CD4-positive, alpha-beta T cell treated with Interleukin-15 for 1 hour (primary cell): ENCODE results near the gene RRP36.
A peak's percentile ranks its signal among the peaks of the same experiment; 100 is the strongest.

ENCODE experiments used
- DNase-seq: peaks from one replicate; pipeline ENCODE4 v3.0.0-alpha.2; 2020

The RRP36 gene

DNA sequence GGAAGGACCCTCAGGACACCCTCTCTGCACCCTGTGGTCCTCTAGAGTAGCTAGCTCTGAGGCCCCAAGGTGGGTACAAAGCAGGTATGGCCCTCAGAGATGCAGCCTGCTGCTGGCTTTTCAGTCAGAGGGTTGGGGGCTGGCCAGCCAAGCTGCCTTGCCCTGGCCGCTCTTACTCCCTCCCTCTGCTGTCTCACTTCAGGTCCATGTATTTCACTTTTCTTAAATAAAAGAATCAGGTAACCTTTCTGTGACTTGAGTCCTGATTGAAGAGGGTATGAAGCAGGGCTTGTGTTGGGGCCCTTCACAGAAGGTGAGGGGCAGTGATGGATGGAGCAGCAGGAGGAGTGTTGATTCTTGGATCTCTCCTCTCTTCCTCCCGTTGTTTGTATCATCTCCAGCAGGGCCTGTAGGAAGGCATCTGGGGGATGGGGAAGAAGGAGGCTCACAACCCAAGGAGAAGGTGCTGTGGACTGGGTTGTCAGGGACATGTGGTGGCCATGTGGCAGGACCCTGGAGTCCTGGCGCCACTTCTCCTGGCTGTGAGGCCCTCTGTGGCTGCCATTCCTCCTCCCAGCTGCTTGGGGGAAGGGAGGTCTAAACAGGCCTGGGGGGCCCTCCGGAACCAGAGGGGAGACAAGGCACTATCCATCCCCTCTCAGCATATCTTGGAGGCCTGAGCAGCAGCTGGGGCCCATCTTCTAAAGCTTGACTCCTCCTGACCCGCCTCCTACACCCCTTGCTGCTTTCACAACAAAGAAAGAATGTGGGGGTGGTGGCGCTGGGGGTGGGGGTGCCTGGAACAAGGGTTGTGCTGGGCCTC lies 53.6 kb downstream of the RRP36 start:
- no peak for DNase-seq

DNA sequence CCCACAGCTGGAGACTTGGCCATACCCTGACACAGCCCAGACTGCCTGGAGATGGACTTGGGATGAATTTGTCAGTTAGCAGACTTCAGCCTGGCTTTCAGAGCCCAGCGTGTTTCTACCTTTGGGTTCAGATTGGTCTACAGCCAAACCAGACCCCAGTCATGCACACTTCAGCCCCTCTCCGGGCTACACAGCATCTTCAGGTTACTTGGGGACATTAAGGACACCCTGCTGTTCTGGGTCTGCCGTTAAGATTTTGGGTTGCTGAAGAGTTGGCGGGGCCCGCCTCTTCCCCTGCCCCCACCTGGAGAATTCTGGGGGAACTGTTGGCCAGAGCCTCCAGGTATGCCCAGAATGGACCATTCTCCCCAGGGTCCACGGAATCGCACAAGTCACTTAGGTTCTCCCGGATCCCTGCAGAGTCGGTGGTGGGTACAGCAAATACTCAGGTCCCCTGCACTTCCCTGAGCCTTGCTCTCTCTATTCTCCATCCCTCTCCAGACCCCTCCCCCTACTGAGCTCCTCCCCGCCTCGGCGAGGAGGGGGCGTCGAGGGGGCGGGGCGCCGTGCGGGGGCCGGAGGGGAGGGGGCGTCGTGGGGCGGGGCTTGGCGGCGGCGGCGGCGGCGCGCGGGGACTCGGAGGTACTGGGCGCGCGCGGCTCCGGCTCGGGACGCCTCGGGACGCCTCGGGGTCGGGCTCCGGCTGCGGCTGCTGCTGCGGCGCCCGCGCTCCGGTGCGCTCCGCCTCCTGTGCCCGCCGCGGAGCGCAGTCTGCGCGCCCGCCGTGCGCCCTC lies 54.4 kb downstream of the RRP36 start, which contains the start of gene PTK7:
PTK7 (plus strand) TSS at position 645 of the 794 bp plus-strand sequence. CDS start 175 bp downstream, outside the sequence.
- DNase-seq: peak; percentile 24

DNA sequence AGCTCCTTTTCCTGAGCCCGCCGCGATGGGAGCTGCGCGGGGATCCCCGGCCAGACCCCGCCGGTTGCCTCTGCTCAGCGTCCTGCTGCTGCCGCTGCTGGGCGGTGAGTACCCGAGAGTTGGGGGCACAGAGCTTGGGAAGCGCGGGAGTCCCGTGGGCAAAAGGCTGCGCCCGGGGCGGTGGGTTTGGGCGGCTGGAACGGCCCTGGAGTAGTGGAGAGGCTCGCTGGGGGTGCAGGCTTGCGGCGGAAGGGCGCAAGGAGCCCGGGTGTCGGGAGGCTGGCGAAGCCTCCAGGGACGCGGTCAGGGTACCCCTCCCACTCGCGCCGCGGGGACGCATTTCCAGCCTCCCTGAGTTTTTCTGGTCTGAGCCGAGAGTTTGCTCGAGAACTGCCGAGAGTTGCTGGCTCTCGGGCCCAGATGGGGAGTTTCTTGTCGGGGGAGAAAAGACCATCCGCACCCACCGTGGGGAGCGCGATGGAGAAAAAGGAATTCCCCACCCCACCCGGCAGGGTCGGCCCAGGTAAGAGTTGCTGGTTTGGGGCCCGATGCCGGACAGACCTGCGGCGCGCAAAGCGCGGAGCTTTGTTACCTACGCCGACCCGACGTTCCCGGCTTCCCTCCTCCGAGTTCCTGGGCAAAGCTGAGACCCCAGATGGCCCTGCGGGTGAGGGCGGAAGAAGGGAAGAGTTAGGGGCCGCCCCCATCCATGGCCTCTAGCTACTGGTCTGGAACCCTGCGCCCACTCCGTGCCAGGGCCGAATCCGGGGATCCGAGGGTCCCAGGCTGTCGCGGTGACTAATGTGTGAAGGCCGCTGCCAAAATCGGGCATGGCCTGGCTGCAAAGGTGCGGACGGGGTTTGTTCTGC lies 55.3 kb downstream of the RRP36 start:
- DNase-seq: no peak

DNA sequence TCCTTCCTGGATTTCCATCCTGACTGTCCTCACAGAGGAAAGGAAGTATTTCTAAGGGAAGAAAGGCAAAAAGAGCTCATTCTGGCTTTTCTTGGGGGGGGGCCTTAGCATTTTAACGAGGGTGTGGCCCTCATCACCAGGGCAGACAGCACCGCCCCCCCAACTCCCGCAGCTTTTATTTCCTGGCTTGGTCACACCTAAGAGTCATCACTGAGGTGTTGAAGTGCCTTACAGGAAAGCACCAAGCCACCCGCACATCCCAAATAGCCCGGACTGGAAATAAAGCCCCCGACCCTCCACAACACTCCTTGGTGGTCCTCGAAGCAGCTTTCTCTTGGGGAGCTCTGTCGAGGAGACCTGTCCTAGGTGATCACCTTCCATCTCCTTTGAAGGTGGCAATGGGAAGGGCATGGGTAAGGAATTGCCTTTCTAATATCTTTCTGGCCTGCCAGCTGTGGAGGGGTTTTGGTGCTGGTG lies 55.9 kb downstream of the RRP36 start:
- no peak for DNase-seq

DNA sequence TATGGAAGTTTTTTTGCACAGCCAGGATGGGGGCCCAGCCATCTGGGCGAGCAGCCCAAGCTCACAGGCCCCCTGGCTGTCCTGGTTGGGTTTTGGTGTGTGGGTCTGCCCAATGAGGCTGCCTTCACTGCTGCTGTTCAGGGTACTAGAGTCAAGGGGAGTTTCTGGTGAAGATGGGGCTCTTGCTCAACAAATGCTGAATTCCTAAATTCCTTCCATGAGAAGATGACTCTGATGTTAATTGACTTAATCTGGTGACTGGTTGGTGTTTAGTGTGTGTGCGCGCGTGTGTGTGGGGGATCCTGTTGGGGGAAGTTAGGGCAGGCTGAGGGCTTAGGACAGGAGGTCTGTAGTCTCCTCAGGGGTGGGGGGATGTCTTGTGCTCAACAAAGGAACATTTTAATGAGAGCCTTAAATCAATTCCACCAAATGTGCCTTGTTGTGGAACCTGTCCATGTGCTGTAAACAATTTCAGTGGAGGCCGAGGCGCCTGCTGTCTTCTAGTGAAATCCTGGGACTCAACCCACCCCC lies 56.6 kb downstream of the RRP36 start:
- no peak for DNase-seq

DNA sequence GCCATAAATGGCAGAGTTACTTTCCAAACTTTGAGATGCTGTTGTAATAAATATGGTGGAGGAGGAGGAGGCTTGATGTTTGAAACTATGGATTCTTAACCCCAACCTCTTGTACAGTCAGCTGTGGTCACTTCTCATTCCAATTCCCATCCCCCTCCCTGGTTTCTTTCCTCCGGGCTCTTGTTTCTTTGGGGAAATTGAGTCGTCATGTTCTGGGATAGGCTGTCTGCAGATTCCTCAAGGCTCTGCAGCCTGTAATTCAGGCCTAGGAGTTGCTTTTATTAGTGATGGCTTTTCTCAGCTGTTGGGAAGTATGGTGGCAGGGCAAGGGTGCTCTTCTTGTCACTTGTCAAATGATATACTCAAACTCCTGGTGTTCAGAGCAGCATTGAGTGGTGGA lies 57.3 kb downstream of the RRP36 start:
- no peak for DNase-seq
